Stimulated activated naive CD8-positive, alpha-beta T cell treated with anti-CD3 and anti-CD28 coated beads, Interleukin-15, amount 100 ng/mL, for 72 hours (primary cell): ENCODE results near the gene ESYT2.
A peak's percentile ranks its signal among the peaks of the same experiment; 100 is the strongest.
"Not testable (repeated sequence)": the region's sequence is repeated elsewhere in the genome, so short reads cannot be mapped to it uniquely, and the experiment has no call there.

ENCODE experiments used
- ATAC-seq: fragments of 150-1000 bp; cut with Tn5 transposase; 2 replicates; pipeline ENCODE4 v1.10.0; 2021; ENCODE audit warnings: mild to moderate bottlenecking, moderate library complexity
- DNase-seq, 2 donors: peaks; one replicate each; pipeline ENCODE4 v3.0.0; 2021 to 2022
- H3K27ac Mint-ChIP-seq, 2 donors: one replicate each; pipeline ENCODE4 v1.8.0; 2022; ENCODE audit warnings: mild to moderate bottlenecking in 2 of 2, mixed read lengths in 2 of 2, moderate library complexity in 2 of 2
- H3K27me3 Mint-ChIP-seq: one replicate; pipeline ENCODE4 v1.8.0; 2022; ENCODE audit warnings: mixed read lengths
- H3K4me1 Mint-ChIP-seq: one replicate; pipeline ENCODE4 v1.8.0; 2022; ENCODE audit warnings: mild to moderate bottlenecking, mixed read lengths
- H3K4me3 Mint-ChIP-seq, 2 donors: one replicate each; pipeline ENCODE4 v1.8.0; 2022; ENCODE audit warnings: mild to moderate bottlenecking in 2 of 2, mixed read lengths in 2 of 2, moderate library complexity in 1 of 2
- H3K9me3 Mint-ChIP-seq, 2 donors: one replicate each; pipeline ENCODE4 v1.8.0; 2022; ENCODE audit warnings: mixed read lengths in 2 of 2

ESYT2 gene

GRCh38 chr7:158861004-158861787 lies 31.9 kb upstream of the ESYT2 start:
- no peak for ATAC-seq
- no peak for DNase-seq
- peak overlapping the region in 1 of 2 donors; percentile 30 for H3K27ac Mint-ChIP-seq
- no peak overlapping the region for H3K4me3 Mint-ChIP-seq
- peaks cover 75% of the 10 kb centered on the region for H3K4me1 Mint-ChIP-seq
- no peaks in the 10 kb centered on the region for H3K9me3 Mint-ChIP-seq
- no peaks in the 10 kb centered on the region for H3K27me3 Mint-ChIP-seq

DNA sequence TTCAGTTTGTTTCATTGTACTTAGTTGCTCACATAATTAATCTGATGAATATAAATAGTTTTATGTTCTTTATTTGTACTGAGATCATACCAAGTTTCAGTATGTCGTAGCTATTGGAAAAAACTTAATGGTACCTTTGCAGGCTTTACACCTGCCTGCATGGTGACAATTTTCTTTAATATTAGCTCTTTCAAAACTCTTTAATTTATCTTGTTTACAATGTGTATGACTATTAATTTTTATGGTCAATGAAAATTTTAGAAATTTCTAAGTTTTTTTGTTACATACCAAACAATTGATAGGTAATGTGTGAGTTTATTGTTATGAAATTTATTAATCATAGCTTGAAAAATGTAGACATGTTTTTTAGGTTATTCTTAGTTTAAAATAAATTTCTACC lies 31.1 kb upstream of the ESYT2 start:
- DNase-seq (no peak), ATAC-seq (no peak)
- H3K4me3 Mint-ChIP-seq, result no peak overlapping the region
- peaks cover 71% of the 10 kb centered on the region for H3K4me1 Mint-ChIP-seq
- H3K27ac Mint-ChIP-seq, result no peak overlapping the region
- H3K9me3 Mint-ChIP-seq, result no peaks in the 10 kb centered on the region
- H3K27me3 Mint-ChIP-seq, result no peaks in the 10 kb centered on the region

DNA sequence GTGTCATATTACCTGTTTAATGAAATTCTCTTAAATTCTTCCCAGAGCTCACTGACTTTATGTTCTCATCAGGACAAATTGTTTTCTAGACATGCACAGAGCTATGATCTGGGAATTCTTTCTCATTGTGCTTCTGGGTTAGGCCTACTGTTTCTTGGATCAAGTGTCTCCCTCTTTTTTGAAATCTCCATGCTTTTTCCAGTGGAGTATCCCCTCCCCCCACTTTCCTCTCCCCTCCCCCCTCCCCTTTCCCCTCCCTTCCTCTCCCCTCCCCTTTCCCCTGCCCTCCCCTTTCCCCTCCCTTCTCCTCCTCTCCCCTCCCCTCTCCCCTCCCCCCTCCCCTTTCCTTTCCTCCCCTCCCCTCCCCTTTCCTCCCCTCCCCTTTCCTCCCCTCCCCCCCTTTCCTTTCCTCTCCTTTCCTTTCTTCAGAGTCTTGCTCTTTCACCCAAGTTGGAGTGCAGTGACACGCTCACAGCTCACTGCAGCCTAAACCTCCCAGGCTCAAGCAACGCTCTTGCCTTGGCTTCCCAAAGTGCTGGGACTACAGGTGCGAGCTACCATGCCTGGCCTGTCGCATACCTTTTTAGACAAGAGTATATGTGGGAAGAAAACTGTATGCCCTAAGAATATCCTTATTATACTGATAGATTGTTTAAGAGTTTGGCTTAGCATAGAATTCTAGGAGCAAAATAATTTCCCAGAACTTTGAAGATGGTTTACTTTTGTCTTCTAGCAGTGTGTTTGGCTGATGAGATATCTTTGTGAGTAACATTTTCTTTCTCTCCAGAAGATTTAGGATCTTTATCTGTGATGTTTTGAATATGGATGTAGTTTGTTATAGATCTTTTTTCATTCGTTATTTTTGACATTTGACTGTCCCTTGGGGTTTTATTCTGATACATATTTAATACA lies 29.5 kb upstream of the ESYT2 start:
- Mint-ChIP-seq H3K27me3 (no peaks in the 10 kb centered on the region), H3K9me3 (no peaks in the 10 kb centered on the region), H3K27ac (no peak overlapping the region), H3K4me3 (peak overlapping the region; percentile 59 to 62), H3K4me1 (peaks cover 55% of the 10 kb centered on the region)
- ATAC-seq, result no peak
- no peak for DNase-seq

GRCh38 chr7:158856883-158857668 lies 27.8 kb upstream of the ESYT2 start:
- H3K27me3 Mint-ChIP-seq, result no peaks in the 10 kb centered on the region
- peak overlapping the region; percentile 89 to 99 for H3K4me3 Mint-ChIP-seq
- peak; percentile 34 for ATAC-seq
- peak overlapping the region in 1 of 2 donors; percentile 72 for H3K27ac Mint-ChIP-seq
- DNase-seq, result no peak
- H3K9me3 Mint-ChIP-seq, result no peaks in the 10 kb centered on the region
- peaks cover 38% of the 10 kb centered on the region for H3K4me1 Mint-ChIP-seq

DNA sequence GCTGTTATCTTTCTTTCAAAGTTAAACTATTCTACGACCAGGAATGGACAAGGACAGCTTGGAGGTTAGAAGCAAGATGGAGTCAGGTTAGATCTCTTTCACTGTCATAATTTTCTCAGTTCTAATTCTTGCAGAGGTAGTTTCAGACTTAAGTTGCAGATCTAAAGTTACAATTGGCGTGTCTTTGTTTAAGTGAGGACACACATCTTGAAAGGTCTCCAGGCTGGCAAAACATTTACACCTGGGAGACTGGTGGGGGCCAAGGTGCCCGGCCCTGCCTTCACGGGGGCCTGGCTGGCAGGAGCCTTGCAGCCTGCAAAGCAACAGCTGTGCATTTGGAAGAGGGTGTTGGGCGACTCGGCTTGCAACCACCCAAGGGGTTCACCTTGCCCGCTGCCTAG lies 25.4 kb upstream of the ESYT2 start:
- Mint-ChIP-seq H3K9me3 (no peaks in the 10 kb centered on the region), H3K27ac (no peak overlapping the region), H3K4me1 (peaks cover 32% of the 10 kb centered on the region), H3K27me3 (no peaks in the 10 kb centered on the region), H3K4me3 (peak overlapping the region in 1 of 2 donors; percentile 8)
- ATAC-seq (no peak), DNase-seq (no peak)

DNA sequence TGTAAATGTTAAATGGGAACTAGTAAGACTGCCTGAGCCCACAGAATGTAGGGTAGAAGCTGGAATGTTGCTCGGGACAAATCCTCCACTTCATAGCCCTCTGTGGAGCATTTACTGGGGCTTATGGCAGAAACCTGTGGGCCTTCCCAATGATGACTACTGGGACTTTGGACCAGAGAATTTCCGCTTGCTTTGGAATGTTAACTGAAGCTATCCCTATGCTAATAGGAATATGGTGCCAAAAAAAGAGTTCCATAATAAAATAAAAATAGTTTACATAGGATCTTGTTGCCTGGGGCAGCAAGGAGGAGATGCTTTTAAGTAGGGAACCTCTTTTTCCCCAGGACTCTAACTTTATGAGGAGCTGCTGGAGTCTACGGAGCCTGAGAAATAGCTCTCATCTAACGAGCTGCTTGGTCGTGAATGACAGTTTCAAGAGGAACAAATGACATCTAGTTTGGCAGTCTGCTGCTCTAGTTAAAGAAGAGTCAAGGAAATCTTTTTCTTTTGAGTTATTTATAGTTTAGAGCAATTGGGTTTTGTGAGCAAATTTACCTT lies 21.3 kb upstream of the ESYT2 start:
- no peak overlapping the region for H3K27ac Mint-ChIP-seq
- H3K27me3 Mint-ChIP-seq, result no peaks in the 10 kb centered on the region
- H3K9me3 Mint-ChIP-seq, result no peaks in the 10 kb centered on the region
- DNase-seq, result no peak
- no peak for ATAC-seq
- H3K4me1 Mint-ChIP-seq, result peaks cover 30% of the 10 kb centered on the region
- H3K4me3 Mint-ChIP-seq, result no peak overlapping the region

DNA sequence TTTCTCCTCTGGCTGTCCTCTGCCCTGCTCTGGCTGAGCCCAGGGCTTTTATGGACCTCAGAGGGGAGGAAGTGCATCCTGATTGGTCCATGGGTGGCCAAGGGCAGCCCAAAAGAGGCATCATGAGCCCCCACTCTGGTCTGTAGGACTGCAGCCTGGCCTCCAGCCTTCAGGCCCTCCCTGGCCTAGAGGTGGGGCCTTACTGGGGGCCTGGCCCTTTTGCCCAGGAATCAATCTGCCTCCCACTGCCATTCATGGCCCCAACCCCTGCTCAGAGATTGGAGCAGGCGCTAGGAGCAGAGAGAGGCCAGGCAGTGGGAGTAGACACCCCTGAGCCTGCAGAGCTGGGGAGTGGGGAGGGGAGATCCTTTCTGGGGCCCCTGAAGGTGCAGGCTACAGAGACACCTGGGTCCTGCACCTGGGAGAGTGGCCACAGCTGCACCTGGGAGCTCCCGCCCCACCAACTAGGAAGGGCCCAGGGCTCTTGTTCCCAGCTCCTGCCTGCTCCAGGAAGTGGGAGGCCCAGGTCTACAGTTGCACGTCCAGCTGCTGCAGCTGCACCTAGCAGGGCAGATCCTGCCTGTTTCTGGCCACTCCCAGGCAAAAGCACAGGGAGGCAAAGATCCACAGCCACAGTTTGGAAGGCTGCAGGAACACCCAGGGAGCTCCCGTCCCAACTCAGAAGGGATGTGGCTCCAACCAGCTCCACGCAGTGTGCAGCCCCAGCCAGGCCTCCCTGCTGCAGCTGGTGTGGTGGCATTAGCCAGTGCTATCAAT lies 20.6 kb upstream of the ESYT2 start:
- Mint-ChIP-seq H3K4me1 (peaks cover 30% of the 10 kb centered on the region), H3K4me3 (no peak overlapping the region), H3K27me3 (no peaks in the 10 kb centered on the region), H3K27ac (no peak overlapping the region), H3K9me3 (peaks cover 0 to 2% of the 10 kb centered on the region in 2 donors)
- ATAC-seq (peak; percentile 54), DNase-seq (no peak)

GRCh38 chr7:158849442-158849767 lies 20.1 kb upstream of the ESYT2 start:
- H3K27me3 Mint-ChIP-seq, result no peaks in the 10 kb centered on the region
- peaks cover 0 to 5% of the 10 kb centered on the region in 2 donors for H3K9me3 Mint-ChIP-seq
- H3K4me3 Mint-ChIP-seq, result no peak overlapping the region
- no peak for ATAC-seq
- peaks cover 30% of the 10 kb centered on the region for H3K4me1 Mint-ChIP-seq
- no peak overlapping the region for H3K27ac Mint-ChIP-seq
- DNase-seq, result no peak

- Mint-ChIP-seq H3K27ac (peak overlapping the region; percentile 97 to 99), H3K4me1 (peaks cover 38% of the 10 kb centered on the region), H3K4me3 (peak overlapping the region; percentile 74 to 76), H3K27me3 (no peaks in the 10 kb centered on the region), H3K9me3 (peaks cover 0 to 5% of the 10 kb centered on the region in 2 donors)
- DNase-seq (peak; percentile 18 to 35), ATAC-seq (peak; percentile 89)
These were observed 18.1 kb upstream of the ESYT2 start for GRCh38 chr7:158847451-158847866.

- no peak overlapping the region for H3K4me3 Mint-ChIP-seq
- H3K27me3 Mint-ChIP-seq, result no peaks in the 10 kb centered on the region
- ATAC-seq (no peak), DNase-seq (no peak)
- no peak overlapping the region for H3K27ac Mint-ChIP-seq
- H3K9me3 Mint-ChIP-seq, result peaks cover 0 to 5% of the 10 kb centered on the region in 2 donors
- H3K4me1 Mint-ChIP-seq, result peaks cover 41% of the 10 kb centered on the region
These were observed 17.0 kb upstream of the ESYT2 start for GRCh38 chr7:158846304-158846703.

DNA sequence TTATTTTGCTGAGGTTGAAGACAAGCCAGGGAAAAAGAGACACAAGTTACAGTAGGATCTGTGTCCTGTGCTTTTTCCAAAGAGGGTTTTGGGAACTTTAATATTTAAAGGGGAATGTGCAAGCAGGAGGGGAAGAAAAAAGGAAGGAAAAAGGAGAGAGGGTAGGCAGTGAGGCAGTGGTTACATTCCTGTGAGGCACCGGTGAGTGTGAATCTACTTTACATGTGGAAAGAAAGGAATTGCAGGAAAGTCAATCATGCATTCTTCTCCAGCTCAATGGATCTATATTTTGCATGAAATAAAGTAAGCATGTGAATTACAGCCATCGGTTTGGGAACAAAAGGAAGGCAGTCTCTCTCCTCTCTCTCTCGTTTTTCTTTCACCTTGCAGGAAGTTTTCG lies 14.5 kb upstream of the ESYT2 start:
- Mint-ChIP-seq H3K4me1 (peaks cover 26% of the 10 kb centered on the region), H3K27ac (no peak overlapping the region), H3K27me3 (no peaks in the 10 kb centered on the region), H3K9me3 (peaks cover 0 to 5% of the 10 kb centered on the region in 2 donors), H3K4me3 (no peak overlapping the region)
- DNase-seq, result no peak
- no peak for ATAC-seq

GRCh38 chr7:158842486-158842885 lies 13.2 kb upstream of the ESYT2 start:
- no peak for DNase-seq
- H3K4me1 Mint-ChIP-seq, result peaks cover 13% of the 10 kb centered on the region
- H3K4me3 Mint-ChIP-seq, result no peak overlapping the region
- H3K27ac Mint-ChIP-seq, result peak overlapping the region in 1 of 2 donors; percentile 69
- peak; percentile 37 for ATAC-seq
- peaks cover 5 to 7% of the 10 kb centered on the region in 2 donors for H3K9me3 Mint-ChIP-seq
- H3K27me3 Mint-ChIP-seq, result no peaks in the 10 kb centered on the region

DNA sequence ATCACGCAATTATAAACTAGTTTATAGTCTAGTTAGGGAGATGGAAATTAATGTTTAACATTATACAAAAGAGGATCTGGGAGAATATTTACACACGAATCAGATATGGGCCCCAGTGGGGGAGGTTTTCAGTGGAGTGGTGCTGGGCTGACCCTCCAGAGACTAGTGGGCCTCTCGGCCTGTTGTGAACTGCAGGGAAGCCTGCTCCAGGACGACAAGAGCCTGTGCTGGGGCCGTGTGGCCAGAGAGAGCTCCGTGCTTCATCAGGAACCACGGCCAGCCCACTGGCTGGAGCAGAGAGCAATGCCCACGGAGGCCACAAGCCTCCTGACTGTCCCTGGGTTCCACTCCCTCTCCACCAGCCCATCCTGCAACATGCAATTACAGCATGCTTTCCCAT lies 11.3 kb upstream of the ESYT2 start:
- Mint-ChIP-seq H3K9me3 (peaks cover 5 to 7% of the 10 kb centered on the region in 2 donors), H3K27me3 (no peaks in the 10 kb centered on the region), H3K4me3 (no peak overlapping the region), H3K4me1 (peaks cover 11% of the 10 kb centered on the region), H3K27ac (no peak overlapping the region)
- ATAC-seq (no peak), DNase-seq (no peak)

GRCh38 chr7:158839177-158839576 lies 9.9 kb upstream of the ESYT2 start:
- H3K9me3 Mint-ChIP-seq, DNase-seq, H3K27ac Mint-ChIP-seq, H3K27me3 Mint-ChIP-seq, H3K4me3 Mint-ChIP-seq, ATAC-seq: not testable (repeated sequence)
- H3K4me1 Mint-ChIP-seq, result peaks cover 11% of the 10 kb centered on the region
